HEK293 (cell line): ENCODE results near the gene PRPF19.

ENCODE experiments used
- CTCF ChIA-PET: fragments of 350-600 bp; formaldehyde crosslinking; extraction: SDS; loops from one replicate; lab custom pipeline; 2021; ENCODE audit warnings: antibody characterized with exemption; lab: Yijun Ruan, JAX
- POLR2A ChIA-PET: fragments of 300-600 bp; formaldehyde crosslinking; extraction: SDS; loops from one replicate; lab custom pipeline; 2020; ENCODE audit warnings: antibody characterized with exemption, inconsistent platforms; lab: Yijun Ruan, JAX
- H3K27ac ChIP-seq: fragments of 200-500 bp; sonication (Bioruptor generic); 2 replicates; pipeline ENCODE4 v1.5.1; 2014; ENCODE audit warnings: low read depth, low read length, control low read depth, inconsistent platforms; ENCODE audit errors: extremely low read depth
- H3K36me3 ChIP-seq, 2 experiments: fragments of 200-500 bp in 1 of 2; sonication (Bioruptor generic) in 1 of 2; 1 replicate in 1 of 2; 2 replicates in 1 of 2; pipeline ENCODE4 v1.5.1; 2014 to 2017; ENCODE audit warnings: inconsistent platforms in 2 of 2, low read length in 2 of 2; ENCODE audit not compliant: control insufficient read depth in 2 of 2, insufficient read depth in 1 of 2
- H3K4me1 ChIP-seq: fragments of 200-500 bp; sonication (Bioruptor generic); 2 replicates; pipeline ENCODE4 v1.5.1; 2014; ENCODE audit warnings: mild to moderate bottlenecking, low read length, inconsistent platforms; ENCODE audit not compliant: control insufficient read depth, insufficient read depth
- H3K4me3 ChIP-seq: 2 replicates; pipeline ENCODE4 v1.5.1; 2011; ENCODE audit warnings: low read depth, mild to moderate bottlenecking, control low read depth, low read length, moderate library complexity
- H3K9me3 ChIP-seq: fragments of 200-500 bp; sonication (Bioruptor generic); 2 replicates; pipeline ENCODE4 v1.5.1; 2014; ENCODE audit warnings: low read depth, low read length, inconsistent platforms; ENCODE audit not compliant: control insufficient read depth, insufficient read depth
- GLI4 ChIP-seq: fragments of 450-650 bp; formaldehyde crosslinking; IDR thresholded peaks from 2 replicates; pipeline ENCODE4 v1.5.1; 2016; ENCODE audit warnings: missing biosample characterization, missing genetic modification characterization
- KLF7 ChIP-seq: fragments of 450-650 bp; formaldehyde crosslinking; IDR thresholded peaks from 2 replicates; pipeline ENCODE4 v1.5.1; 2016; ENCODE audit warnings: missing biosample characterization, missing genetic modification characterization, borderline replicate concordance
- KLF9 ChIP-seq: fragments of 450-650 bp; formaldehyde crosslinking; IDR thresholded peaks from 2 replicates; pipeline ENCODE4 v1.5.1; 2016; ENCODE audit warnings: missing biosample characterization, missing genetic modification characterization, low read depth
- PRDM2 ChIP-seq: fragments of 450-650 bp; formaldehyde crosslinking; IDR thresholded peaks from 2 replicates; pipeline ENCODE4 v1.5.1; 2016; ENCODE audit warnings: missing biosample characterization, missing genetic modification characterization, borderline replicate concordance
- TRIM28 ChIP-seq: IDR thresholded peaks from 2 replicates; pipeline ENCODE4 v1.6.1; 2011; ENCODE audit warnings: low read length, control low read depth, borderline replicate concordance
- WT1 ChIP-seq: fragments of 450-650 bp; formaldehyde crosslinking; IDR thresholded peaks from 2 replicates; pipeline ENCODE4 v1.5.1; 2016; ENCODE audit warnings: missing biosample characterization, missing genetic modification characterization
- ZBTB21 ChIP-seq: fragments of 450-650 bp; formaldehyde crosslinking; IDR thresholded peaks from 2 replicates; pipeline ENCODE4 v1.5.1; 2017; ENCODE audit warnings: missing biosample characterization, missing genetic modification characterization
- ZBTB48 ChIP-seq: fragments of 450-650 bp; formaldehyde crosslinking; IDR thresholded peaks from 2 replicates; pipeline ENCODE4 v1.5.1; 2016; ENCODE audit warnings: missing biosample characterization, missing genetic modification characterization
- ZFHX2 ChIP-seq: fragments of 450-650 bp; formaldehyde crosslinking; conservative IDR thresholded peaks from 2 replicates; pipeline ENCODE4 v1.5.1; 2016; ENCODE audit warnings: missing biosample characterization, missing genetic modification characterization
- ZNF2 ChIP-seq: fragments of 450-650 bp; formaldehyde crosslinking; IDR thresholded peaks from 2 replicates; pipeline ENCODE4 v1.5.1; 2016; ENCODE audit warnings: missing biosample characterization, missing genetic modification characterization
- ZNF266 ChIP-seq: fragments of 450-650 bp; formaldehyde crosslinking; IDR thresholded peaks from 2 replicates; pipeline ENCODE4 v1.5.1; 2016; ENCODE audit warnings: missing biosample characterization, missing genetic modification characterization, low read depth
- ZNF311 ChIP-seq: fragments of 450-650 bp; formaldehyde crosslinking; IDR thresholded peaks from 2 replicates; pipeline ENCODE4 v1.5.1; 2017; ENCODE audit warnings: missing biosample characterization, missing genetic modification characterization, borderline replicate concordance
- ZNF510 ChIP-seq: fragments of 450-650 bp; formaldehyde crosslinking; IDR thresholded peaks from 2 replicates; pipeline ENCODE4 v1.5.1; 2018; ENCODE audit warnings: mild to moderate bottlenecking, missing genetic modification characterization, missing biosample characterization; ENCODE audit not compliant: insufficient replicate concordance
- ZNF658 ChIP-seq: fragments of 450-650 bp; formaldehyde crosslinking; IDR thresholded peaks from 2 replicates; pipeline ENCODE4; 2016; ENCODE audit warnings: missing biosample characterization, missing genetic modification characterization
- ZNF664 ChIP-seq: fragments of 450-650 bp; formaldehyde crosslinking; IDR thresholded peaks from 2 replicates; pipeline ENCODE4 v1.5.1; 2016; ENCODE audit warnings: missing biosample characterization, missing genetic modification characterization
- ZNF701 ChIP-seq: fragments of 450-650 bp; formaldehyde crosslinking; IDR thresholded peaks from 2 replicates; pipeline ENCODE4 v1.5.1; 2016; ENCODE audit warnings: missing biosample characterization, missing genetic modification characterization
- ZNF837 ChIP-seq: fragments of 450-650 bp; formaldehyde crosslinking; IDR thresholded peaks from 2 replicates; pipeline ENCODE4 v1.5.1; 2016; ENCODE audit warnings: missing biosample characterization, missing genetic modification characterization
- ZSCAN16 ChIP-seq: fragments of 450-650 bp; formaldehyde crosslinking; IDR thresholded peaks from 2 replicates; pipeline ENCODE4 v1.5.1; 2016; ENCODE audit warnings: missing biosample characterization, missing genetic modification characterization
- ZSCAN23 ChIP-seq: fragments of 450-650 bp; formaldehyde crosslinking; IDR thresholded peaks from 2 replicates; pipeline ENCODE4 v1.5.1; 2016; ENCODE audit warnings: missing biosample characterization, missing genetic modification characterization
- TF ChIP-seq, protein P1 (sequence below): fragments of 450-650 bp; IDR thresholded peaks from 2 replicates; pipeline ENCODE4 v1.5.1; 2018; ENCODE audit warnings: missing biosample characterization, missing genetic modification characterization
- TF ChIP-seq, protein P2 (sequence below): fragments of 450-650 bp; formaldehyde crosslinking; IDR thresholded peaks from 2 replicates; pipeline ENCODE4 v1.5.0; 2017; ENCODE audit warnings: missing biosample characterization, missing genetic modification characterization, borderline replicate concordance

Gene PRPF19

DNA sequence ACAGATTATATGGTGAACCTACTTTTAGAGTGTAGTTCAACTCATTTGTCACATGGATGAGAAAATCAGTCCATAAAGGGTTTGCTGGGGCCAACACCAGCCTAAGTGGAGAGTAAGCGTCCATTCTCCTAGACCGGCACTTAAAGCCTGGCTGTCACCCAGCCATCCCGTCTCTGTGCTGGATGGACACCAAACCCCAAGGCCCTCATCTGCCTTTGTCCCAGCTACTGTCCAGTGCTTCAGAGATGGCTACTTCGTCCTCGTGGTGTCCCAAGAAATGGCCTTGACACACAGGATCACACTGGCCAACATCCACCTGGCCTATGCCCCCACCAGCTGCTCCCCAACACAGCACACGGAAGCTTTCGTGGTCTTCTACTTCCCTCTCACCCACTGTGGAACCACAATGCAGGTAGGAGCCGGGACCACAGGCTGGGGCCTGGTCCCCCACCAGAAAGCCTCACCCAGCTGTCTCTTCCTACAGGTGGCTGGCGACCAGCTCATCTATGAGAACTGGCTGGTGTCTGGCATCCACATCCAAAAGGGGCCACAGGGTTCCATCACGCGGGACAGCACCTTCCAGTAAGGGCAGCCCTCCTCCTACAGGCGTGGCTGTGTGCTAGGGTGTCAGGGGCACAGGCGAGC is 35.5 kb downstream of the PRPF19 start (continued):
- TF ChIP-seq ZNF837 (tag by site-specific recombination): no peak
- TF ChIP-seq ZSCAN23: no peak
- TF ChIP-seq ZNF658 (tag by site-specific recombination): no peak
- TF ChIP-seq KLF9 (tag by site-specific recombination): no peak
- no peak for TF ChIP-seq ZNF510 (tag by site-specific recombination)
- TF ChIP-seq, protein P1, sequence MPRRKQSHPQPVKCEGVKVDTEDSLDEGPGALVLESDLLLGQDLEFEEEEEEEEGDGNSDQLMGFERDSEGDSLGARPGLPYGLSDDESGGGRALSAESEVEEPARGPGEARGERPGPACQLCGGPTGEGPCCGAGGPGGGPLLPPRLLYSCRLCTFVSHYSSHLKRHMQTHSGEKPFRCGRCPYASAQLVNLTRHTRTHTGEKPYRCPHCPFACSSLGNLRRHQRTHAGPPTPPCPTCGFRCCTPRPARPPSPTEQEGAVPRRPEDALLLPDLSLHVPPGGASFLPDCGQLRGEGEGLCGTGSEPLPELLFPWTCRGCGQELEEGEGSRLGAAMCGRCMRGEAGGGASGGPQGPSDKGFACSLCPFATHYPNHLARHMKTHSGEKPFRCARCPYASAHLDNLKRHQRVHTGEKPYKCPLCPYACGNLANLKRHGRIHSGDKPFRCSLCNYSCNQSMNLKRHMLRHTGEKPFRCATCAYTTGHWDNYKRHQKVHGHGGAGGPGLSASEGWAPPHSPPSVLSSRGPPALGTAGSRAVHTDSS: no peak

DNA sequence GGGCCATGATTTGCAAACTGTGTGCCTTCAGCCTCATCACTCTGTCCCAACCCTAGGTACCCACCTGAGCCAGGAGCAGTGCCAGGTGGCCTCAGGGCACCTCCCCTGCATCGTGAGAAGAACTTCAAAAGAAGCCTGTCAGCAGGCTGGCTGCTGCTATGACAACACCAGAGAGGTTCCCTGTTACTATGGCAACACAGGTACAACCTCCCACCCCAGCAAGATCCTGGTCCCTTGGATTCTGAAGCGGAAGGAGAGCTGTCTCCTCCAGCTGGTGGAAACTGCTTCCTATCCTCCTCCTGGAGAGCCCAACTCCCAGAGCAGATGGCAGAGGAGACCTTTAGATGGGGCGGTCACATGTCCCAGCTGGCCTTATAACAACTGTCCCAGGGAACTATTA is 36.1 kb downstream of the PRPF19 start:
- Histone ChIP-seq H3K4me3 (no peak overlapping the region), H3K4me1 (no peaks in the 10 kb centered on the region), H3K36me3 (no peaks in the 10 kb centered on the region), H3K27ac (no peak overlapping the region), H3K9me3 (no peaks in the 10 kb centered on the region)
- TF ChIP-seq ZFHX2 (no peak), ZNF701 (tag by site-specific recombination) (no peak), ZNF266 (tag by site-specific recombination) (no peak), KLF7 (tag by site-specific recombination) (no peak), ZBTB21 (tag by site-specific recombination) (no peak), ZBTB48 (tag by site-specific recombination) (no peak), ZNF664 (tag by site-specific recombination) (no peak), TRIM28 (no peak), GLI4 (tag by site-specific recombination) (no peak), ZNF311 (no peak), ZSCAN16 (tag by site-specific recombination) (no peak), WT1 (tag by site-specific recombination) (no peak), PRDM2 (tag by site-specific recombination) (no peak), ZSCAN23 (no peak), ZNF2 (no peak)
- TF ChIP-seq, protein P2, sequence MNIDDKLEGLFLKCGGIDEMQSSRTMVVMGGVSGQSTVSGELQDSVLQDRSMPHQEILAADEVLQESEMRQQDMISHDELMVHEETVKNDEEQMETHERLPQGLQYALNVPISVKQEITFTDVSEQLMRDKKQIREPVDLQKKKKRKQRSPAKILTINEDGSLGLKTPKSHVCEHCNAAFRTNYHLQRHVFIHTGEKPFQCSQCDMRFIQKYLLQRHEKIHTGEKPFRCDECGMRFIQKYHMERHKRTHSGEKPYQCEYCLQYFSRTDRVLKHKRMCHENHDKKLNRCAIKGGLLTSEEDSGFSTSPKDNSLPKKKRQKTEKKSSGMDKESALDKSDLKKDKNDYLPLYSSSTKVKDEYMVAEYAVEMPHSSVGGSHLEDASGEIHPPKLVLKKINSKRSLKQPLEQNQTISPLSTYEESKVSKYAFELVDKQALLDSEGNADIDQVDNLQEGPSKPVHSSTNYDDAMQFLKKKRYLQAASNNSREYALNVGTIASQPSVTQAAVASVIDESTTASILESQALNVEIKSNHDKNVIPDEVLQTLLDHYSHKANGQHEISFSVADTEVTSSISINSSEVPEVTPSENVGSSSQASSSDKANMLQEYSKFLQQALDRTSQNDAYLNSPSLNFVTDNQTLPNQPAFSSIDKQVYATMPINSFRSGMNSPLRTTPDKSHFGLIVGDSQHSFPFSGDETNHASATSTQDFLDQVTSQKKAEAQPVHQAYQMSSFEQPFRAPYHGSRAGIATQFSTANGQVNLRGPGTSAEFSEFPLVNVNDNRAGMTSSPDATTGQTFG: no peak
- ChIA-PET CTCF (interaction anchor here (0.5 to 0.6 kb wide), 2 partner anchors 10 to 271 kb away, joined by 4 to 6 read pairs; no protein-coding TSS in a partner anchor), POLR2A (no interaction called here)
